ENCODE results near the gene PLA2G4A.
A peak's percentile ranks its signal among the peaks of the same experiment; 100 is the strongest.

The PLA2G4A gene

DNA sequence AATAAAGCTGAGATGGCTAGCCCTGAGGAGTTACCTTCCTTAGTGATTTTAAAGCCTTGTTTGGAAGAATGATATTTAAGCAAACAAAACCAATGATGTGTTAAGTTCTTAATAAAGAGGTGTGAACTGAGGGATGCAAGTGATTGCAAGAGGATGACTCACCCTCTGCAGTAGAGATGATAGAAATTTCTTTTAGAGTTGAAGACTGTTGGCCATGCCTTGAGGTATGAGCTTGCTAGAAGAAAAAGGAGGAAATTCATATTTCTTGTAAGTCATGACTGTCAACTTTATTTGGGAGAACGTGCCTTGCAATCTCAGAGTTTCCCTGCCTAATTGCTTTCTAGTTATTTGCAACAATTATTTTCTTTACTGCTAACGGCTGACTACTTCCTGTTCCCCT, 94.7 kb downstream of the PLA2G4A start:
- DNase-seq, result peak; percentile 30

DNA sequence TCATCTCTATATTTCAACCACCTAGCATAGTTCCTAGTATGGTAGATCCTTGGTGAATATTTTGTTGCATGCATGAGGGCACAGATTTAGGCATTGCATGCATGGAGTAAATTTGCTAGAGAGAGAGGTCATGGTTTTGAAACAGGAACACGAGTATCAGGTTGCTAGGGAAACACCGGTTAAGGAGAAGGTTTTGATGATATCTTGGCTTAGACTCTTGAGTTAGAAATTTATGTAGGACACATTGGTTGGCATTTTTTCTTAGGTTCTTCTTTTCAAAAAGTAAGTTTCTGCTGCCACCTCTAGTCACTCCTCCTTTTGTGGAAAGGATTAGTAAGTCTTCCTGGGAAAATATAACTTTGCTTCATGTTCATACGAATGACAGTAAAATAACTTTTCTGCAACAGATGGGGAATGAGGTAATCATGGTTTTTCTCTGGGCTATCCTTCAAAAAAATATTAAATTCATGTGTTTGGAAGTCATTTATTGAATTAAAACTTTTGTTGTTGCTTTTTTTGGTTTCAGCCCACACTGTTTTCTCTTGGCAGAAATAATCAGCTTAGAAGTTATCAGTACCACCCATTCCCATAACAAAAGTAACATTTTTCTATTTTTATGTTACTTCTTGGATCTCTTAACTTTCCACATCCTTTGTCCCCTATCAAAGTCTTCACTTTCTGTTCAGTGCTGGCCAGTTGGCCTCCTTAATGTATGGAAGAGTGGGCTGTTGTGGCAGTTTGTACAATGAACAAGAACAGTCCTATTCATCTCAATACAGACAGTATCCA, 97.3 kb downstream of the PLA2G4A start:
- DNase-seq, result no peak

GRCh38 chr1:186927884-186928283, 99.1 kb downstream of the PLA2G4A start:
- no peak for DNase-seq

GRCh38 chr1:186930238-186930637, 101.5 kb downstream of the PLA2G4A start:
- DNase-seq, result no peak

DNA sequence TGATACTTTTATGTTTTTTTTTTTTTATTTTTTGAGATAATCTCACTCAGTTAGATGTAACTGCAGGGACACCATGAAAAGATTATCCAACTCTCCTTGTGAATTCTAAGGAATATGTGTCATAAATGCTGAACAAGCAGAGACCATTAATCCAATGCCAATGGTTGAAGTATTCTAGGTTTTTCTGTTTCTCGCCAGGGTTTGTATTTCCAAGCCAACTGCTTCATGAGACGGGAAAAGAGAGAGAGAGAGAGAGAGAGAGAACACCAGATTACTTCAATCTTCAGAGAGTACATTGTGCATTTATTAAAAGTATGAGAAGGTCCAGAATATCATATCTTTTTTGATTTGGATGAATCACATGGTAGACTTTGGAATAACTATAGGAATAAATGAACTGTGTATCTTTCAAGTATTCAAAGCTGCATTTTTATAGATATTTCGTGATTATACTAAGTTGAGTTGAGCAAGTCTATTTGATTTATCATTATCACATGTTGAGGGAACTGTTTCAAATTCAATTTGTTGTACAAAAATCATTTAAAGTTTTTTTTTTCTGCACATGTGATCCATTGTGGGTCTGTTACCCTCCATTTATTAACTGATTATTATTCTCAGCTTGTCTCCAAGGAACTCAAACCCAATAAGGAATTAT, 108.4 kb downstream of the PLA2G4A start:
- DNase-seq, result no peak

DNA sequence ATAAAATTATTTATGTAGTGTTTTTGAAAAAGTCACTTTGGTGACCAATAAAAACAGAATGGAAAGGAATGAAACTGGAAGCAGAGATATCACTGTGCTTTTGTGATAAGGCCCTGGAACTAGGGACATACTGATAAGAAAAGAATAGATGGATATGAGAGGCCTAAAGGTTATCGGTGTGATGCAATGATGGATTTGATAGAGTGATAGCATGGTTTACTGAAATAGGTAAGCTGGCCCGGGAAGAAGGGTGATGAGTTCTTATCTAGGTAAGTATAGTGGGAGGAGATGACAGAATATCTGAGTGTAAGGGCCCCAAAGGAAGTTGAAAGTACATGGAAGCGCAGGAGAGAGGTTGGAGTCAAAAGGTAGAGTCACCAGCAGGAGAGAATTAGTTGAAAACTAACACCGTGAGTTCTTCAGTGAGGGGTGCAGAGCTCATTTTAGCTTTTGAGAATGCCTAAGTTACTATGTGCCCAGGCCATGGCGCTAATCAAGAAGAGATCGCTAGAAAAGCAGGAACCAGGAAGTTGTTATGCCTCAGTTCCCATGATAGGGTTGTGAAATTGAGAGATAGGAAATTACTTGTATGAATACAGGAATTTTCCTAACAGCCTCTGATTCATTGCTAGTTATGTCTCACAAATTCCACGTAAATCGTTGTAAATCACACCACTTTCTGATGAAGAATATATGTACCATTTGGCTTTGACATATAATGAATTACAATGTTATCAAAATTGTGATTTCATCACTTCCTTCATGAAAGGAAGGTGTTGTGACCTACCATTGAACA, 115.3 kb downstream of the PLA2G4A start:
- no peak for DNase-seq

- no peak for DNase-seq
Measured at GRCh38 chr1:186945146-186945545, 116.4 kb downstream of the PLA2G4A start.

DNA sequence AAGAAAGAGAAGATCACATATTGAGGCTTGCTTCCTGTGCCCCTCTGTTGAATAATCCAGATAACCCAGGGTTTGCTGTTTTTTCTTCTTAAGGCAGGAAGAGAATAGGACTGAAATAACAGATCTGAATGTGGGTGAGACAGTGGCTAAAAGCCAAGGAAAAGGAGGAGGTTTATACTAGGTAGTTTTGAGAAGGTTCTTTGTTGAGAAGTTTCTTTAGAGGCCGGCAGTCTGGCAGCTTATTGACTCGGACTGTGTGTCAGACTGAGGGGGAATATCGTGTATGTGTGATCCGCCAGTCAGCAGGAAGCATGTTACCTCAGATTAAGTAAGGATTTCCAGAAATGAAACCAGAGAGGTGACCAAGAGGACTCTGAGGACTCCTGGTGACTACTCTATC, 119.8 kb downstream of the PLA2G4A start:
- DNase-seq, result peak; percentile 3

DNA sequence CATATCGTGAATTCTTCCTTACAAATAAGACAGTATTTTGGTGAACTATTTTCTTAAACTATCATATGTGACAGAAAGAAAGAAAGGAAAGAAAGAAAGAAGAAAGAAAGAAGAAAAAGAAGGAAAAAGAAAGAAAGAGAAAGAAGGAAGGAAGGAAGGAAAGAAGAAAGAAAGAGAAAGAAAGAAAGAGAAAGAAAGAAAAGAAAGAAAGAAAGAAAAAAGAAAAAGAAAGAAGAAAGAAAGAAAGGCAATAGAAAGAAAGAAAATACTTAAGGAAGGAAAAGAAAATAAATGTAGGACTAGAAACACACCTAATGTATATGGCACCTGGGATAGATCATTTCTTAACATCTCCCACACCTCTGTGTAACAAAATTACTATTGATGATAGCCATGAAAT, 120.4 kb downstream of the PLA2G4A start:
- DNase-seq, result no peak

- peak; percentile 82 for DNase-seq
Measured at GRCh38 chr1:186950547-186950946, 121.8 kb downstream of the PLA2G4A start.

GRCh38 chr1:186953876-186954275, 125.1 kb downstream of the PLA2G4A start:
- DNase-seq, result no peak

GRCh38 chr1:186957314-186957713, 128.6 kb downstream of the PLA2G4A start:
- no peak for DNase-seq

GRCh38 chr1:186958520-186958919, 129.8 kb downstream of the PLA2G4A start:
- no peak for DNase-seq

- no peak for DNase-seq
Measured at GRCh38 chr1:186960861-186961260, 132.1 kb downstream of the PLA2G4A start.

DNA sequence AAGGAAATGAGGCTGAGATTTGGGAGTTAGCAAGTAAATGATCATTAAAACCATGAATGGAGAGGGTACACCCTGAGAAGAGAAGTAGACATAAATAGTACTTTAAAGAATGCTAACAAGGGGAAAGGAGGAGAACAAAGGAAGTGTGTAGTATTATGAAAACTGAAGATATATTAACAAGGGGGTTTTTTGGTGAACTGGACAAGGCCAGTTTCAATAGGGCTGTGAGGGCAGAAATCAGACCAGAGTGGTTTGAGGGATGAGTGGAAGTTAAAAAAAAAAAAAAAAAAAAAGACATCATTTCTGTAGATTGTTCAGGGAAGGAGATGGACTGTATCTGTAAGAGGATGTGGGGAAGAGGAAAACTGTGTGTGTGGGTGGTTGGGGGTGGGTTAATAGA, 137.1 kb downstream of the PLA2G4A start:
- no peak for DNase-seq

DNA sequence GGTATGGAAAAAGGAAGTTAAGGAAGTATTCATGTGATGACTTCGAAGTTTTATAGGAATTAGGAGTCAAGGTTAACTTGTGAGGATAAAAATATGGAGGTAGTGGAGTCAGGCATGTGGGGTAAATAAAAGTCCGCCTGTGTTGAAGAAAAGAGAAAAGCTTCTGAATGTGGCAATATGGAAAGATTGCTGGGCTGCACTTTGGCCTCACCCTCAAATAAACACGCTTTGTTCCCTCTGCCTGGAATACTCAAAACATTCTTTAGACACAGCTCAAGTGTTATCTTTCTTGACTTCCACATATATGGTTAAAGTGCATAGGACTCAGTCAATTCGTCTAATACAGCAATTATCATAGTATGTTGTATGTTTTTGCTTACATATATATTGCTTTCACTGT, 137.7 kb downstream of the PLA2G4A start:
- DNase-seq, result no peak

DNA sequence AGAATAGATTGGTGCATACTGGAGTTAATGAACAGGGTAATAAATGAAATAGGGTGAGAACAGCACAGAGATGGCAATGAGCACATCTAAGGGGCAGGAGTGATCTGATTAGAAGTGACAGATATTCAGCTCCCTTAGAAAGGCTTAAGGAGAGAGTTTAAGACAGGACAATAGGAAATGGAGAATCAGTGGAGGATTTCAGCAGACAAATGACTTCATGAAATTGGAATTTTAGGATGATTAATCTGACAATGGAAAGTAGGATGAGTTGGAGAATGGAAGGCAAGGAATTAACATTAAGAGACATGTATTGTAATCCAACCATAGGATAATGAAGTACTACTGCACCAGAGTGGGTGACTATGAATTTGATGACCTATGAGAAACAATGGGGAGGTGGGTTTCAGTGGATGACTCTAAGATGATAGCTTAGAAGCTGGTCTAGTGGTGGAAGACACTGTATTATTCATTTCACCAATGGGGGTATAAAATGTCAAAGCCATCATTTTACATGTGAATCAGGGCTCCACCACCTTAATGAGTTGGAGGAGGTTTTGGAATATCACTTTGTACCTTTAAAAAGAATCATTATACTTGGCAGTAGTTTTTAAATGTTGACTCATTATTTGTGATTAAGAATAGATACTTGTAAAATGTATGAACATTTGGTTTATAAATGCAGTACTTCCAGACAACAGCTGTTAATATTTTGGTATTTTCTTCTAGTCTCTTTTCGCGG, 139.1 kb downstream of the PLA2G4A start:
- DNase-seq, result peak; percentile 81

DNA sequence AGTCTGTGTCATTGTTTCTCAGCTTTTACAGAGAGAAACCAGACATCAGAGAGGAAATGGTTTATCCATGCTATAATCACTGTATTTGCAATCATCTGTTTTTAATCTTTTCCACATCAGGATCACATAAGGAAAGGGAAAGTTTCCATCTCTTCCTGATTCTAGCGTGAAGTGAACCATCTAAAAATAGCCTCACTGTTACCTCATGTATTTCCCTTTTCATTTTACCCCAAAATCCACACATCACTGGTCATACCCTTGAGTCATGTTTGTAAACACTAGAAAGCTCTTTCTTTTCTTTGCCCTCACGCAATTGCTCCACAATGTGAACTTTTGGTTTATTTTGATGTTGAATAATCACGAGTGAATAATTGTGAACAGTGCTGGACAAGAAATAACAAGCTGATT, 146.0 kb downstream of the PLA2G4A start:
- DNase-seq, result peak; percentile 68

DNA sequence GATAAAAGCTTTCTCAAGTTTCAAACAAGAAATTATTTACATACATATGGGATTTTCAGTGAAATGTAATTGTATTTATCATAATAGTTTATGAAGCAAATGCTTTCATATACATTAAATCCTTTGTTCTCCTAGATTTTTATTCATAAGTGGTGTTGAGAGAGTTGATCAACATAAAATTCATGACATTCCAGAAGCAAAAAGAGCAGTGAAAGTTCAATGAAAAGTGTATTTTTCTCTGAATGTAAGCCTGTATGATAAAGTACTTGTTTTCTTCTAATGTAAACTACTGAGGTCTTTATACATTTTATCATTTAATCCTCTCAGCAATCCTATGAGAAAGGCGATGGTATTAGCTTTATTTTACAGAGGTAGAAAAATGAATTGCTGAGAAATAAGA, 146.5 kb downstream of the PLA2G4A start:
- no peak for DNase-seq

DNA sequence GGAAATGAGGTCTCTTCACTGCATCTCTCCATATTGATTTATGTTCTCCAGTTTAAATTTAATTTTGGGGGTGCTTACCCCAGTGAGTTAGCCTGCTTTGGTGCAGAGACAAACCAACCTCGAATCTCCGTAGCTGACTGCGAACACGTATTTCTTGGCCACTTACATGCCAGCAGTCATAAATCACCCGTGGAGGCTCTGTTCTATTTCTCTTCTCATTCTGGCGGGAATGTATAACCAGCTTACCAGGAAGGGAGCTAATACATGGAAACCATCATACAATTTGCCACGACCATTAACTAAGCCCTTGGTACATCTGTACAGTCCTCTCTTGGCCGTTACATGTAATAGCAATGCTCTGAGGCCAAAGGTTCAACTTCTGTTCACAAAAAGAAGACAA, 148.0 kb downstream of the PLA2G4A start:
- no peak for DNase-seq

GRCh38 chr1:186977266-186977957, 148.7 kb downstream of the PLA2G4A start:
- DNase-seq, result no peak

Data from kidney glomerular epithelial cell (primary cell).